A673 (cell line): ENCODE results near the gene DGKH.

Experiments used
- CTCF ChIP-seq: fragments of 300-800, 200-600 bp; sonication (generic); conservative IDR thresholded peaks from 2 replicates; pipeline ENCODE4 v1.5.1; 2017; ENCODE audit warnings: low read depth, mild to moderate bottlenecking, antibody characterized with exemption, low read length, moderate library complexity, mixed read lengths
- EZH2 ChIP-seq: fragments of 200-600 bp; sonication (generic); IDR thresholded peaks from 2 replicates; pipeline ENCODE4 v1.6.1; 2017; ENCODE audit warnings: borderline replicate concordance, low read depth, mild to moderate bottlenecking, mixed read lengths, antibody characterized with exemption, low read length; ENCODE audit not compliant: poor library complexity, severe bottlenecking

DNA sequence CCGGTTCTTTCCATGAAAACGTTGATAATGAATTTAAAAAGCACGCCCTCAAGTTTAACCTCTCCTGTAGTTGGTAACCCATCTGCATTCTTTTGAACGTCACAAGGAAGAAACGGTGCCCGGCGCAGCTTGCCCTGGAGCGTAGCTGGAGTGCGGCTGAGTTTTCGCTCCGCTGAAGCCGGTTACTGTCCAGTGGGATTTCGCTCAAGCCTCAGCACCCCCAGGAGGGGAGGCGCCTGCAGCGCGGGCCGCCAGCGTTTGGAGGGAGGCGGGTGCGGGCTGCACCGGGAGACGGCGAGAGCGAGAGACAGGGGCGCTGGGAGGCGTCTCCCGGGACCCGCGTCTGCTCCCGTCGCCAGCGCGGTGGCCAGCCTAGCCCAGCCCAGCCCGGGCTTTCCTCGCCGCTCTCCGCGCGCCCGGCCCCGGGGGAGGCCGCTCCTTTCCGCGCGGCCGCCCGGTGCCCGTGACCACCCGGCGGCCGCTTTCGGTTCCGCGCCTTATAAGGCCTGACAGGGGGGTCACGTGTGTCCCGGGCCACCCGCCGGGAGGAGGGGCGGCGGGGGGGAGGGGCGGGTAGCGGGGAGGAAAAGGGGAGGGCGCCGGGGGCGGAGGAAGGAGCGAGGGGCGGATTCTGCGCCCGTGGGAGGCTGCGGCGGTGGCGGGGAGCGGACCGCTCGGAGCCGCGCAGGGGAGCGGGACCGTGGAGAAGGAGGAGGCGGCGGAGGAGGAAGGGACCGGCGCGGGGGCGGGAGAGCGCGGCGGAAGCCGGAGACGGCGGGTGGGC is 8.3 kb upstream of the DGKH start:
- TF ChIP-seq CTCF (no peak), EZH2 (no peak)
